Naive thymus-derived CD8-positive, alpha-beta T cell (primary cell): ENCODE measurements around the gene PRKCQ. TPM values are rescaled to one million over a fixed set of nuclear protein-coding genes. Genes with fewer than 3 reads are reported as not detected.
"Not testable (repeated sequence)": the region's sequence is repeated elsewhere in the genome, so short reads cannot be mapped to it uniquely, and the experiment has no call there.

Experiments used
- ATAC-seq, 2 donors: fragments of 150-1000 bp; cut with Tn5 transposase in 1 of 2; sonication (Bioruptor Pico), chemical (Tn5 transposase) in 1 of 2; 1 replicate in 1 of 2; 2 replicates in 1 of 2; pipeline ENCODE4 v1.10.0; 2021; ENCODE audit warnings: mild to moderate bottlenecking in 2 of 2, moderate library complexity in 2 of 2
- POLR2A ChIA-PET: fragments of 350-600 bp; sonication (Branson Sonifier 250); formaldehyde crosslinking; loops from one replicate; lab custom pipeline; 2021; ENCODE audit warnings: antibody characterized with exemption; lab: Charles Lee
- DNase-seq, 10 donors: peaks; one replicate each; pipeline versions ENCODE4 v3.0.0 to v3.0.0-alpha.2; 2020 to 2022
- H3K27ac Mint-ChIP-seq, 10 donors: one replicate each; pipeline ENCODE4 v1.8.0; 2020 to 2022; ENCODE audit warnings: mild to moderate bottlenecking in 10 of 10, mixed read lengths in 10 of 10, moderate library complexity in 4 of 10, inconsistent platforms in 1 of 10
- H3K27me3 Mint-ChIP-seq, 5 donors: one replicate each; pipeline ENCODE4 v1.8.0; 2021 to 2022; ENCODE audit warnings: mixed read lengths in 5 of 5
- H3K36me3 Mint-ChIP-seq, 3 donors: one replicate each; pipeline ENCODE4 v1.8.0; 2020 to 2022; ENCODE audit warnings: mixed read lengths in 3 of 3, mild to moderate bottlenecking in 2 of 3, inconsistent platforms in 1 of 3
- H3K4me1 Mint-ChIP-seq, 4 donors: one replicate each; pipeline ENCODE4 v1.8.0; 2021 to 2022; ENCODE audit warnings: mixed read lengths in 4 of 4
- H3K4me3 Mint-ChIP-seq, 10 donors: one replicate each; pipeline ENCODE4 v1.8.0; 2020 to 2022; ENCODE audit warnings: mild to moderate bottlenecking in 10 of 10, mixed read lengths in 10 of 10, moderate library complexity in 6 of 10, inconsistent platforms in 1 of 10
- H3K9me3 Mint-ChIP-seq, 9 donors: one replicate each; pipeline ENCODE4 v1.8.0; 2020 to 2022; ENCODE audit warnings: mixed read lengths in 9 of 9, mild to moderate bottlenecking in 3 of 9, inconsistent platforms in 1 of 9, moderate library complexity in 1 of 9
- polyA plus RNA-seq, 3 donors: library from polyadenylated mRNA; unstranded; fragments of 300-500 nt; fragmentation: Illumina TruSeq; gene quantifications; one replicate each; pipeline ENCODE4 v1.2.3, GENCODE V29; 2021
- total RNA-seq, 8 experiments: library from RNA in 2 of 8; stranded (reverse) in 2 of 8; gene quantifications; one replicate each; pipeline ENCODE4 v1.2.3 and lab custom pipeline; 2021 to 2026

Gene PRKCQ
- total and polyA plus RNA-seq, 5 experiments from 2014 or later, result 30.9 to 60.0 (median 51.6) TPM

DNA sequence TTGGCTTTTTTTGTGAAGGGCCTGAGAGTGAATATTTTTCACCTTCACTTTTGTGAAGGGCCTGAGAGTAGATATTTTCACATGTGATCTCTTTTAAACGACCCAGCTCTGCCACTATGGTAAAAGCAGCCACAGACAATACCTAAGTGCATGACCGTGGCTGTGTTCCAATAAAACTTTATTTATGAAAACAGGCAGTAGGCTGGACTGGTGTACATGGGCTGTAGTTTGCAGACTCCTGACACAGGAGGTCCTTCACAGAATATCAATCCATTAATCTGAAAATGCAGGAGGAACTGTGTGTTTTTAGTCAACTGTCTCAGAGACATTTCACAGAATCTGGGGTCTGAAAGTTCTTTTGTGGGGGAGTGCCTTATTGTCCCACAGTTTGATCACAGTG is 186.9 kb downstream of the PRKCQ start:
- H3K4me3 Mint-ChIP-seq, result no peak overlapping the region
- peaks cover 4 to 25% (median 25%) of the 10 kb centered on the region in 3 donors for H3K36me3 Mint-ChIP-seq
- ATAC-seq, result no peak
- H3K27ac Mint-ChIP-seq, result peak overlapping the region in 2 of 10 donors; percentile 16 to 35
- H3K9me3 Mint-ChIP-seq, result peaks cover 2 to 34% (median 18%) of the 10 kb centered on the region in 9 donors
- no peak for DNase-seq
- H3K27me3 Mint-ChIP-seq, result no peaks in the 10 kb centered on the region
- H3K4me1 Mint-ChIP-seq, result peaks cover 0 to 5% (median 0%) of the 10 kb centered on the region in 4 donors
- POLR2A ChIA-PET, result interaction anchor here (0.7 kb wide), 1 partner anchor 192 kb away, joined by 4 read pairs; no protein-coding TSS in a partner anchor

DNA sequence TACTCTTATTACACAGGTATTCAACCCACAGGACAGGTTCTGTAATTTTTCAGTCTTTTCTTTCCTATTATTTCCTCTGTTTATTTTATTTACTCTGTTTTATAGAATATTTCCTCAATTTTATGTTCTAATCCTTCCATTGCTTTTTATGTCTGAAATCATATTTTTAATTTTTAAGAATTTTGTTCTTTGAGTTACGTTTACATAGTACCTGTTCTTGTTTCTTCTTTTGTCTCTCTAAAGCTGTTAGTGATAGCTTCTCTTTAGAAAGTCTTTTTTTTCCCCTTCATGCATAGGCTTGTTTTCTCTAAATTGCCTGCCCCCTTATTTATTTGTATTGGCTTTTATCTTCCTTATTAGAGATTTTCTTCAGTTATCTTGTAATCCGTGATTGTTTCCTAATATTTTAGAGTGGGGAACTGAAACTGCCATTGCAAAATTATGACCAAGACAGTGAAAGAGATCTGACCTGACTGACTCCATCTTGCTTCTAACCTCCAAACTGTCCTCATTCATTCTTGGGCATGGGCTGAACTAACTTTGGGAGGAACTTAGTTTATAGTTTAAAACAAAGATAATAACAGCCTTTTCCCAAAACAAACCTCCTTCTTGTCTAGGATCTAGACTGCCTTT is 189.7 kb downstream of the PRKCQ start:
- peaks cover 0 to 5% (median 2%) of the 10 kb centered on the region in 4 donors for H3K4me1 Mint-ChIP-seq
- H3K27ac Mint-ChIP-seq, result no peak overlapping the region
- DNase-seq (no peak), ATAC-seq (no peak)
- H3K4me3 Mint-ChIP-seq, result no peak overlapping the region
- H3K9me3 Mint-ChIP-seq, result peaks cover 2 to 36% (median 18%) of the 10 kb centered on the region in 9 donors
- POLR2A ChIA-PET, result interaction anchor here (1.1 to 1.8 kb wide), 2 partner anchors 8 to 188 kb away, joined by 3 to 5 read pairs; partner anchors contain the start of gene PFKFB3
- H3K36me3 Mint-ChIP-seq, result peaks cover 4 to 25% (median 25%) of the 10 kb centered on the region in 3 donors
- H3K27me3 Mint-ChIP-seq, result no peaks in the 10 kb centered on the region

DNA sequence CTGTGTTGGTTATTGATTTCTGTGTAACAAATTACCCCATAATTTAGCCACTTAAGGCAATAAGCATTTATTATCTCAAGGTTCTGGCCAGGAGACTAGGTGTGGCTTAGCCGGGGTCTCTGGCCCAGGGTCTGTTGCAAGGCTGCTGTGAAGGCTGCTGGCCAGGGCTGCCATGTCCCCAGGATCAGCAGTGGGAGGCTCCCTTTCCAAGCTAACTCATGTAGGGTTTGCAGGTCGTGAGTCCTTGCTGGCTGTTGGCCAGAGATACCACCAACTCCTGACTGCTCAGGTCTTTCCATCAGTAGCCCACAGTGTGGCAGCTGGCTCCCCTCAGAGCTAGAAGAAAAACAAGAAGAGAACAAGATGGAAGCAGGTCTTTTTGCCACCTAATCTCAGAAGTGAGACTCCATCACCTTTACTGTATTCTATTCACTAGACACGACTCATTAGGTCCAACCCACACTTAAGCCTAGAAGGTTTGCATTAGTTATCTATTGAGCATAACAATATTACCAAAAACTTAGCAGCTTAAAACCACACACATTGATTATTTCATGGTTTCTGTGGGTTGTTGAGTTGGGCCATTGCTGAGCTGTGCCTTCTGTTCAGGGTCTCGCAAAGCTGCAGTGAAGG is 191.7 kb downstream of the PRKCQ start:
- POLR2A ChIA-PET, result interaction anchor here (0.9 to 1.4 kb wide), 2 partner anchors 8 to 41 kb away, joined by 4 to 7 read pairs; no protein-coding TSS in a partner anchor
- H3K27me3 Mint-ChIP-seq, result no peaks in the 10 kb centered on the region
- DNase-seq (no peak), ATAC-seq (no peak)
- peaks cover 0 to 6% (median 3%) of the 10 kb centered on the region in 4 donors for H3K4me1 Mint-ChIP-seq
- H3K27ac Mint-ChIP-seq, result peak overlapping the region in 1 of 10 donors; percentile 49
- no peak overlapping the region for H3K4me3 Mint-ChIP-seq
- peaks cover 2 to 36% (median 18%) of the 10 kb centered on the region in 9 donors for H3K9me3 Mint-ChIP-seq
- peaks cover 0 to 25% (median 20%) of the 10 kb centered on the region in 3 donors for H3K36me3 Mint-ChIP-seq

DNA sequence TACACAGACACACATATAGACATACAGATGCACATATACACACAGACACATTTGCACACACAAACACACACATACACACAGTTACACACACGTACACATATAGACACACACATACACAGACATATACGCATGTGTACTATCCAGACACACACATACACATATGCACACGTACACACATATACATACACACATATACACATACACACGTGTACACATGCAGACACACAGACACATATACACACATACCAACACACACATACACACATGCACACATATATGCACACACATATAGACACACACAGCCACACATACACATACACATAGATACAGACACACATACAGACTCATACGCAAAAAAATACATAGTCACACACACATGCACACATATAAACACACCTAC is 193.1 kb downstream of the PRKCQ start:
- H3K27me3 Mint-ChIP-seq, result no peaks in the 10 kb centered on the region
- H3K4me3 Mint-ChIP-seq, result no peak overlapping the region
- ATAC-seq (no peak), DNase-seq (no peak)
- peaks cover 2 to 36% (median 21%) of the 10 kb centered on the region in 9 donors for H3K9me3 Mint-ChIP-seq
- H3K27ac Mint-ChIP-seq, result peak overlapping the region in 2 of 10 donors; percentile 1 to 3
- H3K36me3 Mint-ChIP-seq, result peaks cover 0 to 25% (median 16%) of the 10 kb centered on the region in 3 donors
- peaks cover 9 to 18% (median 10%) of the 10 kb centered on the region in 4 donors for H3K4me1 Mint-ChIP-seq
- POLR2A ChIA-PET, result interaction anchor here (0.7 to 0.8 kb wide), 2 partner anchors 11 to 39 kb away, joined by 3 to 8 read pairs; no protein-coding TSS in a partner anchor

DNA sequence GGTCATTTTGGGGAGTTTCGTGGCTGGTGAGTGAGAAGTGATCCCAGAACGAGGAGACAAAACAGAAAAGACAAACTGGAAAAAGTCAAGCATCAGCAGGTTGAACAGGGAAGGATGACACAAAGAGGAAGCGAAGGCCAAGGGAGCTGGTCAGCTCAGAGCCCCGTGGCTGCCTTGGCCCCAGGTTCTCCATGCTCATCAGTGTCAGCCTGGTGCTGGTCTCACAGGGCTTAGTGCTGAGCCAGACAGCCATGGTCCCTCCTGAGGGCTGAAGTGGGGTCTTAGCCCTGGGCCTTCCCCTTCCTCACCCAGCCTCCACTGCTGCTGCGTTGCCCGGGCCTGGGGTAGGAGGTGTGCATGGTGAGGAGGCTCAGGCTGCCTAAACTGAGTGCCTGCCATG is 193.7 kb downstream of the PRKCQ start:
- Mint-ChIP-seq H3K4me3 (no peak overlapping the region), H3K36me3 (peaks cover 0 to 22% (median 17%) of the 10 kb centered on the region in 3 donors), H3K27me3 (no peaks in the 10 kb centered on the region), H3K9me3 (peaks cover 2 to 35% (median 24%) of the 10 kb centered on the region in 9 donors), H3K4me1 (peaks cover 14 to 25% (median 16%) of the 10 kb centered on the region in 4 donors), H3K27ac (peak overlapping the region in 1 of 10 donors; percentile 61)
- ATAC-seq (no peak), DNase-seq (no peak)
- POLR2A ChIA-PET, result no interaction called here

DNA sequence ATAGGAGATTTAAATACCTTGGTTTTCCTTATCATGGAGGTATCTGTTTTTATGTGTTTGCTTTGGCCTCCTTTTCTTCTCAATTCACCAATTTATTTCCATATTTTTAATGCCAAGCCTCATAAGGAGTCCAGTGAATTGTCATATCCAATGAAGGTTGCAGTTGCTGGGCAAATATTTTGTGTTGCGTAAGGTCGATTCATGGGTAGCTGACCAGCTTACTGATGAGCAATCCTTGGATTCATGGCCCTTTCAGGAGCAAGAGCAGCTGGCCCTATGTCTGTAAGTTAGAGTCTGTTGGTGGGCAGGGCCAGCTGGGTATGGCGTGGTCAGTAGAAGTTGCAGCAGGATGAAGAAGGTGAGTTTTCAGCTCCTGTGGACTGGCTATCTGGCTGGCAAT is 194.4 kb downstream of the PRKCQ start:
- peaks cover 7 to 36% (median 25%) of the 10 kb centered on the region in 9 donors for H3K9me3 Mint-ChIP-seq
- no peak overlapping the region for H3K4me3 Mint-ChIP-seq
- H3K36me3 Mint-ChIP-seq, result peaks cover 0 to 20% (median 20%) of the 10 kb centered on the region in 3 donors
- H3K4me1 Mint-ChIP-seq, result peaks cover 16 to 27% (median 22%) of the 10 kb centered on the region in 4 donors
- no peak for ATAC-seq
- H3K27me3 Mint-ChIP-seq, result no peaks in the 10 kb centered on the region
- peak overlapping the region in 1 of 10 donors; percentile 76 for H3K27ac Mint-ChIP-seq
- no peak for DNase-seq
- POLR2A ChIA-PET, result interaction anchor here (1.3 kb wide), 1 partner anchor 182 kb away, joined by 4 read pairs; no protein-coding TSS in a partner anchor

DNA sequence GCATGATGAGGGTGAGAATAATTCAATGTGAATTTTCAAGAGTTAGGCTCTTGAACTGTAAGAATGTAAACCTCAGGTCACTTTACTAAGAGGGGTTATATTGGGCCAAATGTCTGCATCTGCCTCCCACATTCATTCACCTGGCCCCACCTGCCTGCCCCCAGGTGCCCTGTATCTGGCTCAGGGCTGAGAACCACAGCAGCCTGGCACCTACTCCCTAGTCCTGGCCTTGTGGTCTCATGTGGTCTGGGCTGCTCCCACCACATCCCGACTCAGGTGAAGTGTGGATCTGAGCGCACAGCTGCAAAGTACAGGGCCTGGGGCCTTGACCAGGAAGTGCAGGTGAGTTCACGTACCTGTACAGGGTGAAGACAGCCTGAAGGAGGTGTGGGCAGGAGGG is 195.2 kb downstream of the PRKCQ start:
- DNase-seq (no peak), ATAC-seq (no peak)
- no peak overlapping the region for H3K4me3 Mint-ChIP-seq
- H3K4me1 Mint-ChIP-seq, result peaks cover 16 to 26% (median 22%) of the 10 kb centered on the region in 4 donors
- H3K27me3 Mint-ChIP-seq, result no peaks in the 10 kb centered on the region
- H3K36me3 Mint-ChIP-seq, result peaks cover 0 to 21% (median 15%) of the 10 kb centered on the region in 3 donors
- H3K9me3 Mint-ChIP-seq, result peaks cover 3 to 36% (median 19%) of the 10 kb centered on the region in 9 donors
- POLR2A ChIA-PET, result interaction anchor here (0.5 to 1.3 kb wide), 4 partner anchors 15 to 181 kb away, joined by 3 to 8 read pairs (median 4); no protein-coding TSS in a partner anchor
- peak overlapping the region in 1 of 10 donors; percentile 30 for H3K27ac Mint-ChIP-seq

DNA sequence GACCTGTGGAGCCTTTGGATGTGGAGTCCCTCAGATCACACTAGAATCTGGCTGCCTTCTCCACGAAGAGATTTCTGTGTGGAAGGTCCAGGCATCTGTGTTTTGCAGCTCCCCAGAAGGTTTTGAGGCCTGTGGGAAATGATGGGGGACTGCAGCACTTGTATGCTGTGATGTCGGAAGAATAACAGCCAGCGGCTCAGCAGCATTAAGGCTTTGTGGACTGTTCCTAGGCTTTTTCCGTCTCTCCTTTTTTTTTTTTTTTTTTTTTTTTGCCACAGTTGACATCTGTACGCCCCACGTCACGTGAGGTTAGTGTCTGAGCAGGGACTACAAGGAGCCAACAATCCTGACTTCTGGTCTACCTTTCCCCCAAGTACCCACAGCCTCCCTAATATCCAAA is 196.0 kb downstream of the PRKCQ start:
- peaks cover 16 to 27% (median 22%) of the 10 kb centered on the region in 4 donors for H3K4me1 Mint-ChIP-seq
- peaks cover 0 to 22% (median 16%) of the 10 kb centered on the region in 3 donors for H3K36me3 Mint-ChIP-seq
- H3K27me3 Mint-ChIP-seq, result no peaks in the 10 kb centered on the region
- DNase-seq (no peak), ATAC-seq (no peak)
- POLR2A ChIA-PET, result no interaction called here
- H3K27ac Mint-ChIP-seq, result peak overlapping the region in 2 of 10 donors; percentile 30 to 31
- no peak overlapping the region for H3K4me3 Mint-ChIP-seq
- H3K9me3 Mint-ChIP-seq, result peaks cover 0 to 36% (median 14%) of the 10 kb centered on the region in 9 donors

DNA sequence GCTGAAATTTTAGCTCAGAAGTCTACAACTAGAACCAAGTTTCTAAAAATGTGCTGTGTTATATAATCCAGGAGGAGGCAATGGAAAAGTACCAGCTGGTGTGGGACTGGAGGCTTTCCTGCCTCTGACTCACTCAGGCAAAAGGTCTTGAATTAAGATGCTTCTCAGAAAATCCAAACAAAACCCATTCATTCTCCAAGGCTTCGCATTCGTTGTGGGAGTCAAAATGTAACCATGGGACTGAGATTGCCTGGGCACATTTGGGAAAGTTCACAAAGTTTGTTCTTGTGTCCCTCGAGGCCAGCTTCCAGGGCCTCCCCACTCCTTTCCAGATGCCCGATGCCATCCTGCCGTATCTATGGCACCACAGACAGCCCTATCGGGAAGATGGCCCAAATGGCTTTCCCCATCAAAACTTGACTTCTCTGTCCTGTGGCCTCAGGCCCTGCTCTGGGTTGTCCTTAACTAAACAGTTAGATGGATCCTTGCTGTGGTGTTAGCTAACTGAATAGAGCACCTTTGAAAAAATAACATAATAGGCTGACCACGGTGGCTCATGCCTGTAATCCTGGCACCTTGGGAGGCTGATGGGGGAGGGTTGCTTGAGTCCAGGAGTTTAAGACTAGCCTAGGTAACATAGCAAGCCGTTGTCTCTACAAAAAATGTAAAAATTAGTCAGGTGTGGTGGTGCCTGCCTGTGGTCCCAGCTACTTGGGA is 196.8 kb downstream of the PRKCQ start:
- peaks cover 0 to 26% (median 16%) of the 10 kb centered on the region in 3 donors for H3K36me3 Mint-ChIP-seq
- peak overlapping the region in 3 of 10 donors; percentile 17 to 97 (median 56) for H3K27ac Mint-ChIP-seq
- POLR2A ChIA-PET, result interaction anchor here (1.3 to 2.3 kb wide), 6 partner anchors 8 to 210 kb away, joined by 4 to 33 read pairs (median 6); partner anchors contain the start of gene PFKFB3
- H3K4me3 Mint-ChIP-seq, result peak overlapping the region in 3 of 10 donors; percentile 8 to 88 (median 86)
- no peak for DNase-seq
- no peak for ATAC-seq
- H3K27me3 Mint-ChIP-seq, result no peaks in the 10 kb centered on the region
- peaks cover 0 to 29% (median 16%) of the 10 kb centered on the region in 9 donors for H3K9me3 Mint-ChIP-seq
- H3K4me1 Mint-ChIP-seq, result peaks cover 16 to 27% (median 22%) of the 10 kb centered on the region in 4 donors

DNA sequence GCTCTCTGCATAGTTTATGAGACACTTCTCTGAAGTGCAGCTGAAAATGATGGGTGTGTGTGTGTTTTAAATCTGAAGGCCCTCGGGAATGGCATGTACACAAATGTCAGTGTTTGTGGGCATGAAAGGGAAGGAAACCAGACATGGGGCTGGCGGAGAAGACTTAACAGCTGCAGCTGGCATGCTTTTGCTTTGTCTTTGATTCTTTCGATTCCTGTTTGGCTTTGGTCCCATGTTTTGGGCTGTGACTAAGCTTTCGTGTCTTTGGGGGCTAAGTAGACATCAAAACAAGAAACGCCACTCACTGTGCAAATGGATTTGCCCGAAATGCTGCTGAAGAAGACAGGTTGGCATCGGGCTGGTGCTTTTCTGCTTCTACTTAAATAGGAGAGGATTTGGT is 198.0 kb downstream of the PRKCQ start:
- ATAC-seq (peak; percentile 85 to 92), DNase-seq (peak in 8 of 10 donors; percentile 5 to 79 (median 44))
- Mint-ChIP-seq H3K4me1 (peaks cover 14 to 27% (median 22%) of the 10 kb centered on the region in 4 donors), H3K36me3 (peaks cover 0 to 26% (median 16%) of the 10 kb centered on the region in 3 donors), H3K27ac (peak overlapping the region in 8 of 10 donors; percentile 2 to 97 (median 70)), H3K9me3 (peaks cover 0 to 29% (median 16%) of the 10 kb centered on the region in 9 donors), H3K27me3 (no peaks in the 10 kb centered on the region), H3K4me3 (peak overlapping the region in 9 of 10 donors; percentile 64 to 88 (median 80))
- POLR2A ChIA-PET, result interaction anchor here (0.9 to 2.3 kb wide), 12 partner anchors 9 to 209 kb away, joined by 3 to 33 read pairs (median 4); partner anchors contain the start of gene PFKFB3

DNA sequence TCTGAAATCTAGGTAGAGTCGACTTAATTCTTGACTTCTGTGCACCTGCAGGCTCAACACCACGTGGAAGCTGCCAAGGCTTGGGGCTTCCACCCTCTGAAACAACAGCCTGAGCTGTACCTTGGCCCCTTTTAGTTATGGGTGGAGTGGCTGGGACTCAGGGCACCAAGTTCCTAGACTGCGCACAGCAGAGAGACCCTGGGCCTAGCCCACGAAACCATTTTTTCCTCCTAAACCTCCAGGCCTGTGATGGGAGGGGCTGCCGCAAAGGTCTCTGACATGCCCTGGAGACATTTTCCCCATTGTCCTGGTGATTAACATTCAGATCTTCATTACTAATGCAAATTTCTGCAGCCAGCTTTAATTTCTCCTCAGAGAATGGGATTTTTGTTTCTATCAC is 199.6 kb downstream of the PRKCQ start:
- not testable (repeated sequence) for DNase-seq, ATAC-seq, H3K27me3 Mint-ChIP-seq
- peaks cover 0 to 26% (median 16%) of the 10 kb centered on the region in 3 donors for H3K36me3 Mint-ChIP-seq
- POLR2A ChIA-PET, result interaction anchor here (1.0 kb wide), 1 partner anchor 32 kb away, joined by 4 read pairs; no protein-coding TSS in a partner anchor
- peak overlapping the region in 2 of 10 donors; percentile 32 to 56 for H3K27ac Mint-ChIP-seq
- peak overlapping the region in 1 of 10 donors; percentile 4 for H3K4me3 Mint-ChIP-seq
- H3K9me3 Mint-ChIP-seq, result peaks cover 0 to 29% (median 16%) of the 10 kb centered on the region in 9 donors
- peaks cover 14 to 27% (median 22%) of the 10 kb centered on the region in 4 donors for H3K4me1 Mint-ChIP-seq
